Activated CD4-positive, alpha-beta T cell treated with anti-CD3 and anti-CD28 coated beads for 48 hours (primary cell): ENCODE data around the gene VAV3.

Source experiments
- DNase-seq: peaks from one replicate; pipeline ENCODE4 v3.0.0-alpha.2; 2020

The VAV3 gene

GRCh38 chr1:107830526-107830925, 134.5 kb downstream of the VAV3 start:
- DNase-seq = no peak

GRCh38 chr1:107830075-107830474, 134.9 kb downstream of the VAV3 start:
- DNase-seq = no peak

GRCh38 chr1:107829036-107829770, 135.8 kb downstream of the VAV3 start:
- no peak for DNase-seq

- DNase-seq = no peak
These were observed 140.0 kb downstream of the VAV3 start for GRCh38 chr1:107824946-107825345.

DNA sequence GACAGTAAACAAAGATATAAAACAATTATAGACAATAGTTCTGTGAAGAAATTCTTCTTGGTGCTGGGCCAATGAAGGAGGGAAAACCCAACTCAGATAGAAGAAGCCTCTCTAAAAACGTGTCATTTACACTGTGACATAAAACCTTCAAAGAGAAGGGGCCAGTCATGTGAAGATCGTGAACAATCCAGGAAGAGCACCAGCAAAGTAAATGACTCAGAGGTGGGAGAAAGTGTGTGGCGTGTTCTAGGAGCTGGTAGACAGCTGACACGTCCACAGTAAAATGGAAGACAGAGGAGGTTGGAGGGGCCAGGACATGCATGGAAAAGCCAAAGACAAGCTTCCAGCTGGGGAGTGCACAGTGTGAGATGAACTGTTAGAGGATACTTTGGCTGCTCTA, 143.6 kb downstream of the VAV3 start:
- peak; percentile 45 for DNase-seq

DNA sequence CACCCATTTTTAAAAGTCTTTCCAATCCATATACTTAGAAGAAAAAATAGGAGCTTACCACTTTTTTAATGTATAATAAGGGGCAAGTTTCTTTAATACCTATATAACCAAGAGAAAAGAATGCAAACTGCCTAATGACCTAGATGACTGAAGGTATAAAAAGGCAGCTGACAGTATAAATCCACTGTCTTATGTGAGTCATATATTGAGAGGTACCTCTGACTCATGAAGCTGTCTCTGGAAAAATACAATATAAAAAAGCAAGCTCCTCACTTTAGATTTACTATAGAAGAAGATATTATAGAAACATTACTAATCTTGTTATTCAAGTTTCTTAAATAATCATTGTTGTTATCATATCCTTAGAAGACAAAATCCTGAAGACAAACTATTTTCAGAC, 144.2 kb downstream of the VAV3 start:
- no peak for DNase-seq

DNA sequence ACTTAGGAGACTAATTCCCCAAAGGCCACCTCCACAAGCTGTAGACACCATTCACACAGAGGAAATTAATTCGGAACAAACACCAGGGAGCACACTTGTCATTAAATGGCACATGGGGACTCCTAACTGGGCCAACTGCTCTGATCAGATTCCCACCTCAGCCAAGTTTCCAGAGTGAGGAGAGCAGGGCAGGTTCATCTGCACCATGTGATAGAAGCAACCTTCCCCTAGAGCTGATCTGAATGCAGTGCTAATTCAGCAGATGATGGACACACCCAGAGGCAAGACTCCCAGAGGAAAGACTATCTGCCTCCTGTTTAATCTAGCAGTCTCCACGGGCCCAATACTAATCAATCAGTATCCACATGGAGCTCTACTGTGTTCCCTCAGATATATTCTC, 147.0 kb downstream of the VAV3 start:
- no peak for DNase-seq

GRCh38 chr1:107817206-107817605, 147.8 kb downstream of the VAV3 start:
- no peak for DNase-seq

DNA sequence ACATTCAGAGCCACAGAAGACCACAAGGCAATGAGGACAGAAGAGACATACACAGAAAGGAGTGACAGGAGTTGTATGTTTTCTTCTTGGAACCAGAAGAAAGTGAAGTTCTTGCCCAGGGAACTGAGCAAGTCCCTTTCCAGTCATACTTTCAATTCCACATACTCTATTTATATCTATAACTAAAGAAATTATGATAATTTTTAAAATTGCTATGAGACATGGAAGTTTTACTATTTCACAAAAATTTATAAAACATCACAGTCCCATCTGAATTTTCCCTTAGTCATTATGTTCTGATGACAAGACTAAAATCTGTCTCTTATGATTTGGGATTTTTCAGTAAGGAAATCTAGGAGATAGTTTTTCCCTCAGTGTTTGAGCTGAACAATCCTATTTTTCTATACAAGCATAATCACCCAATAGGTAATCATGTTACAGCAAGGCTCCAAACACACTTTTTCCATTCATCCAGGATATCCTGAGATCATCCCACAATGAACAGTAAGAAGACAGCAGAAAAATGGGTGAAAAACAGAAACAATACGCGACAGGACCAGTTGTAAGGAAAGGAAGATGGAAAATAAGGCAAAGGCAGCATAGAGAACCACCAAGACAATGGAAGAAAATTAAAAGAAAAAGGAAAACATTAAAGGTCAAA, 154.6 kb downstream of the VAV3 start:
- DNase-seq = no peak

GRCh38 chr1:107807855-107808254, 157.1 kb downstream of the VAV3 start:
- no peak for DNase-seq

DNA sequence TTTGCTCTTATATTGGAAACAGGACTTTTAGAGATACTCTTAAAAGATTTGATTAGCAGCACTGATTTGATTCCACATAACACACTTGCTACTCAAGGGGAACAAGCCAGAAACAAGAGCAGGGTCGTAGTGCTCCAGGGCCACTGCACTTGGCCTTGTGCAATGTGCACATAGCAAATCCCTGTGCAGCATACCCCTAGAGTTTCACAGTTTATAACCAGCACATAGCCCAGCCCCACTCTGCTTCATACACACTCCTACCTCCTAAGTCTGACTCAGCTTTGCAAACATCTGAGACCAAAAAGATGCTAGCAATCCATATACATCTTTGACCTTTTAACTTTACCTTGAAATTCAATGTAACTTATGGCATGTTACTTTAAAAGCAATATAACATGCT, 157.6 kb downstream of the VAV3 start:
- DNase-seq = no peak

DNA sequence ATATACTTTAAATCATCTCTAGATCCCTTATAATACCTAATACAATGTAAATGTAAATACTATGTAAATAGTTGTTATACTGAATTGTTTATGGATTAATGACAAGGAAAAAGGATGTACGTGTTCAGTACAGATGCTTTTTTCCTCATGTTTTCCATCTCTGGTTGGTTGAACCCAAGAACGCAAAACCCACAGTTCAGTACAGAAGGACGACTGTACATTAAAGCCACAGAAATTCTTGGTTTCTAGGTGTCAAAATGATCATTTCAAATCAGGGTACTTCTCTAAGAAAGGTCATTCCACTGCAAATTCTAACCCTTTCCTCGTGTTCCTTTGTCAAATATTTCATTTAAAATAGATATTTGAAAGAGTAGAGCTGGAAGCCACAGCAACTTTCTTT, 158.1 kb downstream of the VAV3 start:
- no peak for DNase-seq

DNA sequence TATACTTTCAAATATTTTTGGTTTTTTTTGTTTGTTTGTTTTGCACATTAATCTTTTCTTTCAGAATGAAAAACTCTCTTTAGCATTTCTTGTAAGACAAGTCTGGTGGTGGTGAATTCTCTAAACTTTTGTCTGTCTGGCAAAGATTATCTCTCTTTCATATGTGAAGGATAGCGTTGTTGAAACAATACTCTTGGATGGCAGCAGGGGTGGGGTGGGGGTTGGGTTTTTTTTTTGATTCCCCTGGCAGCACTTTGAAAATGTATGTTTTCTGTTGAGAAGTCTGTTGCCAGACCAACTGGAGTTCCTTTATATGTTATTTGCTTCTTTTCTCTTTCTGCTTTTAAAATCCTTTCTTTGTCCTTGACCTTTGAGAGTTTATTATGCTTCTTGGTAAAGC, 160.2 kb downstream of the VAV3 start:
- no peak for DNase-seq

DNA sequence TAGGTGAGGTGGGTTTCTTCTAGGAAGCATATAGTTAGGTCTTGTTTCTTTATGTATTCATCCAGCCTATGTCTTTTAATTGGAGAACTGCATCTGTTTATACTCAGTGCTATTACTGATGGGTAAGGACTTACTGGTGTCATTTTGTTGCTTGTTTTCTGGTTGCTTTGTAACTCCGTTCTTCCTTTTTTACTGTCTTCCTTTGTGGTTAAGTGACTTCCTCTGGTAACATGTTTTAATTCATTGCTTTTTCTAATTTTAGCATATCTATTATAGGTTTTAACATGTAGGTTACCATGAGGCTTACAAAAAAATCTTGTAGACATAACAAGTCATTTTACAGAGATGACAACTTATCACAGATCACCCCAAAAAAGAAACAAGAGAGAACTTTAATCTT, 160.8 kb downstream of the VAV3 start:
- no peak for DNase-seq

- no peak for DNase-seq
These were observed 161.4 kb downstream of the VAV3 start for GRCh38 chr1:107803579-107803978.

DNA sequence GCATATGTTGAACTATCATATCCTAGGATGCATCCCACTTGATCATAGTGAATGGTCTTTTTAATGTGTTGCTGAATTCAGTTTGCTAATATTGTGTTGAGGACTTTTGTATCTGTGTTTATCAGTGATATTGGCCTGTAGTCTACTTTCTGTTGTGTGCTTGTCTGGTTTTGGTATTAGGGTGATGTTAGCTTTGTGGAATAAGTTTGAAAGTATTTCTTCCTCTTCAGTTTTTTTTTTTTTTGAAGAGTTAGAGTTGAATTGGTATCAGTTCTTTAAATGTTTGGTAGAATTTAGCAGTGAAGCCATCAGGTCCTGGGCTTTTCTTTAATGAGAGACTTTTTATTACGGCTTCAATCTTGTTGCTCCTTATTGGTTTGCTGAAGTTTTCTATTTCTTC, 162.3 kb downstream of the VAV3 start:
- no peak for DNase-seq

- DNase-seq = peak; percentile 17
These were observed 169.0 kb downstream of the VAV3 start for GRCh38 chr1:107795994-107796393.

DNA sequence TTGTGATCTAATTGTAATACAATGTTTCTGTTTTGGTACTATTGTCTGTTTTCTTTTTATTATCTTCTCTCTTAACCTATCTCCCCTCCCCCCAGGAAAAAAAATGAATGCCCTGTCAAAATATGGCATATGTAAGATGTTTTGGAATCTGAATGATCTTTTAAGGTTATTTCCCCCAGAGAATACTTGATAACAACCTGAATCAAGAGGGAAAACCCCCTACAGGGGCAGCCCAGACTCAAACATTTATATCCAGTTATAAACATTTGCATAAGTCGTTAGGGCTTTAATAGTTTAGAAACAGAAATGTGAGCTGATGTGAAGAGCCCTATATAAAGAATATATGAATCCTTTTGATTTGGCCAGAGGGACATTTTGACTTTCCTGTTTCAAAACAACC, 169.5 kb downstream of the VAV3 start:
- DNase-seq = no peak

- DNase-seq = no peak
These were observed 170.4 kb downstream of the VAV3 start for GRCh38 chr1:107794571-107794970.

DNA sequence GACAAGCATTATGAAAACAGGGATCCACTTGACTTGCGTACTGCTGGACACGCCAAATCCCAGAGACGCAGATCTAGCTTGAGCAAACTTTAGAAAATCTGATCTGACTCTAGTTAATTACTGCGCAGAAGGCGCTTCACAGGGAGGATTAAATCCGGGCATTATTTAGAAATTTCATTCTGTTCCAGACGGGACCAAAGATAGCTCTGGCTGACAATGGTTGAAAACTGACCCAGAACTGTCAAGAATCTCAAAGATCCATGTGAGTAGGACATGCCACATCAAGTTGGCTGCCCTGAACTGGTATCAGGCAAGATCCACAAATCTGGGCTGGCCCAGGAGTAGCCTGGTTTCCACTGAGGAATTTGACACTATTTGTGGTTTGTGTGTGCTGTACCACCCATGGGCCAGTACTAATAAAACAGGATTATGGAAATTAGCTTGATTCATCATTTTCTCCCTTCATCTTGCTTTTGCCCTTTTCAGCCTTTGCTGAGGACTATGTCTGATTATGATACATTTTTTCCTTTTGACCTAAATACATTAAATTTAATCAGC, 171.0 kb downstream of the VAV3 start:
- no peak for DNase-seq

DNA sequence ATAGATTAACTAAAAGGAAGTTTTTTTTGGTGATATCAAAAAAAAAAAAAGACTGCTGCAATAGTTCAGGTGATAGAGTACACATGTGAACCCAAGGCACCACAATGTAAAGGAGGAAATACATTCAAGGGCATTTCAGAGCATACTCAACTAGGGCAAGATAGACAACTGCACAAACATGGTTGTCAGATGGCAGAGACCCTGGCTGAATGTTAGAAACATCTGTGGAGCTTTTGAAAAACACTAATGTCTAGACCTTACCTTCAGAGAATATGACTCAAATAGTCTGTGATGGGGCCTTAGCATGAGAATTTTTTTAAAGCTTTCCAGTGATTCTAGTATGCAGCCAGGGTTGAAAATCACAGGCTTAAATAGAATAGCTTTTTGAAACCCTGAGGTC, 173.6 kb downstream of the VAV3 start:
- DNase-seq = no peak

GRCh38 chr1:107789817-107790524, 175.0 kb downstream of the VAV3 start:
- no peak for DNase-seq

- no peak for DNase-seq
These were observed 176.5 kb downstream of the VAV3 start for GRCh38 chr1:107788206-107789202.
